HG02970 (cell line): ENCODE results near the gene MRTFB.
A peak's percentile ranks its signal among the peaks of the same experiment; 100 is the strongest.

ENCODE experiments used
- ATAC-seq: cut with Tn5 transposase; IDR thresholded peaks from one replicate; pipeline ENCODE4 v1.9.1; 2021; ENCODE audit warnings: mild to moderate bottlenecking, moderate library complexity, moderate number of reproducible peaks; ENCODE audit not compliant: unreplicated experiment, low FRiP score

The MRTFB gene

DNA sequence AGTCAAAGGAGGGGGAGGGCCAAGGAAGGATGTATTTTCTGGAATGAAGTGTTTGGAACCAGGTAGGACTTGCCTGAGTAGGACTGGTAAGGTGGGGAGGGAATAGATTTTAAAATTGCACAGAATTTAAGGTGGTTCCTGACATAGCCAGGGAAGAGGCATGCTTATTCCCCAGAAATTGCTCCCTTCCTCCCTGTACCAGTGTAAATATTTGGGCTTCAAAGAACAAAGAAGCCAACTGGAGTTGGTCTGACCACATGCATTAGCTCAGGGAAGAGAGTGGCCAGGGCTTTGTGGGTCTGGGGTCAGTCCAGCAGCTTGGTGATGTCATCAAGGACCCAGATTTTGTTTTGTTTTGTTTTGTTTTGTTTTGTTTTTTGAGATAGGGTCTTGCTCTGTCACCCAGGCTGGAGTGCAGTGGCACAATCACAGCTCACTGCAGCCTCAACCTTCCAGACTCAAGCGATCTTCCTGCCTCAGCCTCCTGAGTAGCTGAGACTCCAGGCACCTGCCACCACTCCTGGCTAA lies 9.3 kb upstream of the MRTFB start:
- no peak for ATAC-seq

DNA sequence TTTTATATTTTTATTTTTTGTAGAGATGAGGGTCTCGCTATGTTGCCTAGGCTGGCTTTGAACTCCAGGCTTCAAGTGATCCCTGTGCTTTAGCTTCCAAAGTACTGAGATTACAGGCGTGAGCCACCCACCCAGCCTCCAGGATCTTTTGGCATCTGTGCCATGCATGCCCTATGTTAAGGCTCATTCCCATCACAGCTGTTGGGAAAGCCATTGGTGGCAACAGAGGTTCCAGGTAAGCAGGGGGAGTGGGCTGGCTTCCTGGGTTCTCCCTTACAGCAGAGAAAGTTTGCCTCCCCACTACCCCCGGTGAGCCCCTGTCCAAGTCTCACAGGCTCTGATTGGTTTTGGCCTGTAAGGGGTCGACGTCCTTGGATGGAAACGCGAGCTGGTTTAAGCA lies 8.9 kb upstream of the MRTFB start:
- ATAC-seq: no peak

DNA sequence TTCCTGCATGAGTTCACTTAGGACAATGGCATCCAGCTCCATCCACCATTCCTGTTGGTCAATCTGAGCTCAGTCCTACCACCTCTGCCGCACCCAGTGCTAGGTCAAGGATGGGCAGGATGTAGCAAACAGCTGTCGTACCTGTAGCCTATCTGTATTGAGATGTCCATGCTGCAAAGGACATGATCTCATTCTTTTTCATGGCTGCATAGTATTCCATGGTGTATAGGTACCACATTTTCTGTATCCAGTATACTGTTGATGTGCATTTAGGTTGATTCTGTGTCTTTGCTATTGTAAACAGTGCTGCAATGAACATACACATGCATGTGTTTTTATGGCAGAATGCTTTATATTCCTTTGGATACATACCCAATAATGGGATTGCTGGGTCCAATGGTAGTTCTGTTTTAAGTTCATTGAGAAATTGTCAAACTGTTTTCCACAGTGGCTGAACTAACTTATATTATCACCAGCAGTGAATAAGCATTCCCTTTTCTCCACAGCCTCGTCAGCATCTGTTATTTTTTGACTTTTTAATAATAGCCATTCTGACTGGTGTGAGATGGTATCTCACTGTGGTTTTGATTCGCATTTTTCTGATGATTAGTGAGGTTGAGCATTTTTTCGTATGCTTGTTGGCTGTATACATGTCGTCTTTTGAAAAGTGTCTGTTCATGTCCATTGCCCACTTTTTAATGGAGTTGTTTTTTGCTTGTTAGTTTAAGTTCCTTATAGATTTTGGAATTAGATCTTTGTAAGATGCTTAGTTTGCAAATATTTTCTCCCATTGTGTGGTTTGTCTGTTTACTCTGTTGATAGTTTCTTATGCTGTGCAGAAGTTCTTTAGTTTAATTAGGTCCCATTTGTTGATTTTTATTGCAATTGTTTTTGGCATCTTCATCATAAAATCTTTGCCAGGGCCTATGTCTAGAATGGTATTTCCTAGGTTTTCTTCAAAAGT lies 7.2 kb upstream of the MRTFB start:
- ATAC-seq: no peak

DNA sequence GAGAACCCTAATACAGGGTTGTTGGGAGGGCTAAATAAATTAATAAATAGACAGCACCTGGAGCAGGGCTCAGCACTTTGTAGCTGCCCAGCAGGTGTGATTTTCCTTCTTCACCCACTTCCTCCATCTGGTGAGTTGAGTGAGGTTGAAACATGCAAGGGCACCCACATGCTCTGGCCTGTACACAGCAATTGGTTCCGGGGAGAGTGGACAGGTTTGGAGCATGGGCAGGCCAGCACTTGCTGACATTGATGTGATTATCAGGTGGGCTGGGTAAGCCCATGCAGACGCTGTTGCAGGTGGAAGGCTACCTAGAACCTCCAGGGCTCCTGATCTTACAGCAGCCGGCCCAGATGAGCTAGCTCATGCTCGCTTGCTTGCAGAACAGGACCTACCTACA lies 1.3 kb upstream of the MRTFB start:
- no peak for ATAC-seq

DNA sequence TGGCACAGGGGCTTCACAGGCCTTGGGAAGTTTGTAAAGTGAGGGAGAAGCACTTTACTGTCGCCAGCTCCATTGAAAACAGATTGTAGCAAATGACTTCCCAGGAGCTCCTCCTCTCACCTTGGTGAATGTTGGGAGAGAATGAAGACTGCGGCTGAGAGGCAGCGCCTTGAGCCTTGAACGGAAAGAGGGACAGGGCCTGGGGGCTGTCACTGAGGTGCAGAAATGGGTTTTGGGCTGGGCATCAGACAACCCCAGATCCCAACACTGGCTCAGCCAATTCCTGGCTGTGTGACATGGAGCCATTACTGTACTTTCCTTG lies 603 bp upstream of the MRTFB start:
- ATAC-seq: peak; percentile 7

DNA sequence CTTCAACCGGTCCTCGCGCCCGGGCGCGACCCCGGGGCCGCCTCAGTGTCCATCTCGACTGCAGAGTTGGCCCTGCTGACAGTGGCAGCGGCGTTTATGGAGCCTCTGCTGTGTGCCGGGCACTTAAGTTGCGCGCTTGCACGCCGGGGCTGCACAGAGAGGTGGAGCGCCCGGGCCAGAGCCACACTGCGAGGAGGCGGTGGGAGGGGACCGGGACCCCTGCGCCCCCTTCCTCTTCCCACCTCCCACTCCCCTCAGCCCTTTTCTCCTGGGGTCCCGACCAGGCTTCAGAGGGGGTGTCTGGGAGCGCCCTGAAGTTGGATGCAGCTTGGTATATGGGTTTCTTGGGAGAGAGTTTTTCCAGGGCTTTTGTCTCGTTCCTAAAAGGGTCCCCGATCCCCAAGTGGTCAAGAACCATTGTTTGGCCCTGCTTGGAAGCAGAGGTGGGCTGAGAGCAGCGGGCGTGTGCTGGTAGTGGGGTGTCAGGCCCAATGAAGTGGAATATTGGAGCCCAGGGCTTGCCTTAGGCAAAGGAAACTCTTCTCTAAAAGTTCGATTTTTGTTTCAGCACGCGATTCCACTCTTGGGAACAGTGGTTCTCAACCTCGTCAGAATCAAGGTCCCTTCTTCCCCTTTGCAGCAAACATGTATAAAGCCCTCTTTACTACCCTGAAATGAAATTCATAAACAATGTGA lies 605 bp downstream of the MRTFB start:
- peak; percentile 22 for ATAC-seq

DNA sequence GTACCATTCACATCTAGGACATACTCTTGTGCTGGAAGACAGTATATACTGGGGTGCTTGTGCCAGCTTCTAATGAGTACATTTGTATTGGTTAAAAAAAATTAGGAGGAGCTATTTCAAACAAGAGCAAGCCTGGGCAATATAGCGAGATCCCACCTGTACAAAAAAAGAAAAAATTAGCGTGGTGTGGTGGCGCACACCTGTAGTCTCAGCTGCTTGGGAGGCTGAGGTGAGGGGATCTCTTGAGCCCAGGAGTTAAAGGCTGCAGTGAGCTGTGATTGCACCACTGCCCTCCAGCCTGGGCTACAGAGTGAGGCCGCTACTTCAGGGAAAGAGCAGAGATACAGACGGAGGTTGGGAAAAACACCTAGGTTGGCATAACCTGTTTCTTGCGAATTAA lies 1.2 kb downstream of the MRTFB start:
- no peak for ATAC-seq

DNA sequence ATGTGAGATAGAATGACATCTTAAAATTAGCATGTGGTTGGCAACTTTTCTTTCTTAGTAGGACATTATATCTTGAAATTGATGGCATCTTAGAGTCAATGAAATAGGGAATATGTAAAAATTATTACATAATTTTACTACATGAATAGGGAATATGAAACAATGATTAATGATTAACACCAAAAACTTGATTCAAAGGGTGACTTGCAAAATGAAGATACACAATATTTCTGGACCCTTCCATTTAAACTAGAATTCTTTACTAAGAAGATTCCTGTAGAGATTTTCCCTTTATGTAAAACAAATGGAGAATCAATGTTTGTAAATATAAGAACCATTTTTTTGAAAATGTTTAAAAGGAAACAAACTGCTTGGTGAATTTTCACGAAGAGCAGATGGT lies 3.4 kb downstream of the MRTFB start:
- no peak for ATAC-seq

DNA sequence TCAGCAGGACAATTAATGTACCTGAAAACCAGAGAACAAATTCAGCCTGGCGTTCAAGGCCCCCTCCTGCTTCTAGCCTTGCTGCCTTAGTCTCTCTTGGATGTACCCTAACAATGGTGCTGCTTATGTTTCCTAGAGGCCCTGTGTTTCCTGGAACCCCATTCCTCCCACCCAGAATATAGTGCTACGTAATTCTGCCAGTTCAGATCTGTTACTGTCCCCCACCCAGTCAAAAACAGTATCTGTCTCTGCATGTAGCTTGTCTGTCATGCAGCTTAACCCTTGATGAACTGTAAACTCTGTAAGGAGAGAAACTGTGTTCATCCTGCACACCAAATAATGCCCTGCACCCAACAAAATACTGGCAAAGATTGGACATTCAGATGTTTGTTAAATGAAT lies 6.8 kb downstream of the MRTFB start:
- ATAC-seq: no peak

DNA sequence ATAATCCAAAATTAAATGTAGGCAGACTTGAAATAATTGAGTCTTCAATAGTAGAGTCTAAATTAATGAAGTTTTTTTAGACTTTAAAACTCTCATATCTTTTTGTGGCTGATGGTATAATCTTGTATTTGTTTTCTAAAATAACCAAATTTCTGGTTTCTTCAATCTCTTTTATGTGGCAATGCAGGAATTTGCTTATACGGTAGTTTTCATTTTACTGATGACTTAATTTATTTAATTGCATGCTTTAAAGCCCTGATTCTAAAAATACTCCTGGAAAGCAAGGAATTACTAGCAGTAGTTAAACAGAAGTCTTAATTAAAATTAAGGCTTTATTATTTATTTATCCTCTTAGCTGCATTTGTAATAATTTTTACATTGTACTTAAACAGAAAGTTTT lies 15.4 kb downstream of the MRTFB start:
- ATAC-seq: no peak

DNA sequence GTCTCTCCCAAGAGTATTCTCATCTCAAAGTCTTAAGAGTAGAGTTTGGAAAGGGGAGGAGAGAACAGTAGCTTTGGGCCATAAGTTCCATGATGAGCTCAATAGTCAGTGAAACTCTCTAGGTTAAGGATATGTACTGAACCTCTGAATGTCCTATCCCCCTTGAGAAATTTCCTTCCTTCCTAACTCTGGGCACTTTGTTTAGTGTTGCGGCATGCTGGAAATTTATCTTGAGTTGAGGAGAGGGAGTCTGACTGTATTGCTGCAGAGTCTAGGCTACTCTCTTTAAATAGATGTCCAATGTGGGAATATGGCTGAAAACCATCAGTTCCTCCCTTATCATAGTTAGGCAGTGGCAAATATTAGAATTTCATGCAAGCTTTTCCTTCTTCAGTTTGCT lies 16.1 kb downstream of the MRTFB start:
- no peak for ATAC-seq

DNA sequence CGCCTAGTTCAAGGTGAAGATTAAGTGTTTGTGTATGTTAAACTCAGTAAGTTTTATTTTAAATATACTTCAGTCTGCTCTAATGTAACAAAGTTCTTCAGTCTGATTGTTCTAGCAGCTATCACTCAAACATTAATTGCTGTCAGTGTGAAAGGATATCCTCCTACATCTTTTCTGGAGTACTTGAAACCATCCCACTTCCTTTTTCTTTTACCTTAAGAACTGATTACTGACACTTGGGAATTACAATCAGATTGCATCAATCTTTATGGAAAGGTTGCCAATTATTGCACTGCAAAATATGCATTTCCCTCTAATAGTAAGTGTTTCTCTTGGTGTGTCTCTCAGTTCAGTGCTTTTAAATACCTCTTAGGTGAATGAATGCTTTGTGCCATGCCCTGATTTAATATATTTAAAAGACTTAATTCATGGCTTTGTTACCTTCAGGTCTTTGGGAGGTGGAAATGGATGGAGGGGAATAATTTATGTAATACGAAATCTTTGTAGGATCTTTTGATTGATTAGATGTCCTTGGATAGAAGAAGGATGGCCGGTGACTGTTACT lies 16.6 kb downstream of the MRTFB start:
- ATAC-seq: no peak

DNA sequence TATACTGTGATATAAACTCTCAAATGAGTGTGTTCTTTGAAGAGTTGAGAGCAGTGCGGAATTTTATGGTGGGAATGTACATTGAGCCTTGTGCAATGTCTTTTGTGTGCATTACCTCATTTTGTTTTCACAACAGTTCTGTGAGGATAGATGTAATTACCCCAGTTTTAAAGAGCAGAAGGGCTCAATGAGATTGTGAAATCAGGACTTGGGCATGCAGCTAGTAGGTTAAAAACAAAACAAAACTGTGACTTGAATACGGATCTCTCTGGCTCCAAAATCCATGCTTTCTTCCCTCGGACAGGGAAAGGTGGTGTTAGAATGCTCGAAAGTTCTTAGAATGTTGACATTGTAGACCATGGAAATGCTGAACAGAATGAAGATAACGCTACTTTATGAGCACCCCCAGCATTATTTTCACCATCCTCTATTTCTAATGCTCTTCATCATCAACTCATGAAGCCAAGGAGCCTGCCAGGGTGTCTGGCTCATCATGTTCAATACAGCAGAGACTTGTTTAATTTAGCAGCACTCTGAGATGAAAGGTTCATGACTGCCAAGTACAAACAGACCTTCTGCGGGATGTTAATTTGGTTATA lies 17.1 kb downstream of the MRTFB start:
- no peak for ATAC-seq

DNA sequence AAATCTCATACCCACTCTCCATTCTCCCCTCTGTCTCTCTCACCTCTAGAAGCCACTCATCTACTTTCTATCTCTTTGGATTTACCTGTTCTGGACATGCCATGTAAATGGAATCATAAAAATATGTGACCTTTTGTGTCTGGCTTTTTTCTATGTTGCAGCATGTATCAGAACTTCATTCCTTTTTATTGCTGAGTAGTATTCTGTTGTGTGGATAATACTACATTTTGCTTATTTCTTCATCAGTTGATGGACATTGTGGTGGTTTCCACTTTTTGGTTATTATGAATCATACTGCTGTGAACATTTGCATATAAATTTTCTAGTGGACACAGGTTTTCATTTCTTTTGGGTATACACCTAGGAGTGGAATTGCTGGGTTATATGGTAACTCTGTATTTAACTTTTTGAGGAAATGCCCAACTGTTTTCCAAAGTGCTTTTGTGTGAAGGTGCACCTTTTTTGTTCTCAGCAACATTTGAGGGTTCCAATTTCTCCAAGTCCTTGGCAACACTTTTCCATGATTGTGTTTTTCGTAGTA lies 18.2 kb downstream of the MRTFB start:
- ATAC-seq: no peak

DNA sequence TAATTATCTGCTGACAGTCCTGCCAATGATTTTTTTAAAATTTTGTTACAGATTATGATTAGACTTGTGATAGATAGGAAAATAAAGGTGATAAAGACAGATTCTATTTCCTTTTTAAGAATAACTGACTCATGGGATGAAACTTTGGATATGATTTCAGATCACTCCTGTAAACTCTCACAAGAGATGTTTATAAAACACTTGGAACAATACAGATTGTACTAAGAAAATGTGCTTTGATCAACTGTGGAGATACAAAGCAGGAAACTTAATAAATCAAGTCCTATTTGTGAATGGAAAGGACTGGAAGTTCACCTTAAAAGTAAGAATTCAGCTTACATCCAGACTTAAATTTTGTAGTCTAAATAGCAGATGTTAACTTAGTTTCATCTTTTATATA lies 21.4 kb downstream of the MRTFB start:
- no peak for ATAC-seq

DNA sequence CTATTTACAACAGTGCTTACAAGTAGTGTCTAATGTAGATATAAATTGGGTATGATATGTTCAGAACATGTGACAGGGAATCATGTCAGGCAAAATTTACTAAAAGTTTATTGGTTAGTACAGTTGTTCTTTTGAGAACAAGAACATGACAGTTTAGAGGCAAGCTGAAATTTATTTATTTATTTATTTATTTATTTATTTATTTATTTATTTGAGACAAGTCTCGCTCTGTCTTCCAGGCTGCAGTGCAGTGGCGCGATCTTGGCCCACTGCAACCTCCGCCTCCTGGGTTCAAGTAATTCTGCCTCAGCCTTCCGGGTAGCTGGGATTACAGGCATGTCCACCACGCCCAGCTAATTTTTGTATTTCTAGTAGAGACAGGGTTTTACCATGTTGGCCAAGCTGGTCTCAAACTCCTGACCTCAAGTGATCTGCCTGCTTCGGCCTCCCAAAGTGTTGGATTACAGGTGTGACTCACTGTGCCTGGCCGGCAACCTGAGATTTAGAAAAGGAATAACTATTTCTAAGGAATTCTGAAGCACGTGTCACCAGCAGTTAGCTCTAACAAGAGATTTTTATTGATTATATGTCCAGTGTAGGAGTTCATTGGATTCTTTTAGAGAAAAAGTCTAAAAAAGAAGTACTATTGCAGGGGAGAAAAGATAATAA lies 24.9 kb downstream of the MRTFB start:
- ATAC-seq: no peak

DNA sequence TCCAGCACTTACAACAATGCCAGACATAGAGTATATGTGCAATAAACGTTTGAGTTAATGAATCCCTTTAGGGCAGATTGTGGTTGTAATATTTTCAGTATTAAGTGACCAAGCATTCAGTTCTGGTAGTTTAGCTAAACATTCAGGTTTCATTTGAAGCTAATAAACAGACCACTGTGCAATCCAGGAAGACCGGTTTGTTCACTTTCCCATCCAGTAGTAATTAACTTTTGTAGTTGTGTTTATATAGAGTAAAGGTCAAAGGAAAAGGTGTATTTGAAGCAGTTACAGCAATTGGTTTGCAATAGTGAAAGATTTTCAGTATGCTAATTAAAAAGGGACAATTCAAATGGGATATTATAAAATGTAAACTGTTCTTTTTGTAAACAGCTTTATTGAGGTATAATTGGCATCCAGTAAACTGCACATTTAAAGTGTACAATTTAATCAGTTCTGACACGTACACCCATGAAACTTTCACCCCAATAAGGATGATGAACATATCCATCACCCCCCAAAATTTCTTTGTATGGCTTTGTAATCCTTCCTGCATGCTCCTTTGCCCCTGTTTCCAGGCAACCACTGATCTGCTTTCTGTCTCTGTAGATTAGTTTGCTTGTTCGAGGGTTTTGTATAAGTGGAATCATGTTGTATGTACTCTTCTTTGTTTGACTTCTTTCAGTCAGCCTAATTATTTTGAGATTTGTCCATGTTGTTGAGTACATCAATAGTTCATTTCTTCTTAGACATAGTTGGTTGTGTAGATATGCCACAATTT lies 26.3 kb downstream of the MRTFB start:
- no peak for ATAC-seq

DNA sequence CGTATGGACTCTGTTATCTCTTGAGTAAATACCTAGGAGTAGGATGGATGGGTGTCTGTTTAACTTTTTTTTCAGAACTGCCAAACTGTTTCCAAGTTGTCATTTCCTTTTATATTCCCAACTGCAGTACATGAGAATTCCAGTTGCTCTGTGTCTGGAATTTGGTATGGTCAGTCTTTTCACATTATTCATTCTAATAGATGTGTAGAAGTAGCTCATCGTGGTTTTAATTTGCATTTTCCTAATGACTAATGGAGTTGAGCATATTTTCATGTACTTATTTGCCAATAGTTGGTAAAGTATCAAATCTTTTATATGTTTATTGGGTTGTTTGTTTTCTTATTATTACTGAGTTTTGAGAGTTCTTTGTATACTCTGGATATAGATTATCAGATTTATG lies 27.0 kb downstream of the MRTFB start:
- ATAC-seq: no peak

DNA sequence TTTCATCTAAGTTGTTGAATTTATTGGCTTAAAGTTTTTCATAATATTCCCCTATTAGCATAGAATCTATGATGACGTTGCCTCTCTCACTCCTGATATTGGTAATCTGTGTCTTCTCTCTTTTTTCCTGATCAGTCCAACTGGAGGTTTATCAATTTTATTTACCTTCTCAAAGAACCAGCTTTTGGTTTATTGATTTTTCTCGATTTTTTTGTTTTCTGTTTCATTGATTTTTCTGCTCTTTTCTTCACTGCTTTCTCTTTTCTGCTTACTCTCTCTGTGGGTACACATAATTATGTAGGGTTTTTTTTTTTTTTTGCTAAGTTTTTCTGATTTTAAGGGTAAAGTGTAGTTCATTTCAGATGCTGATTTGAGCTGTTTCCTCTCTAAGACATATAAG lies 29.7 kb downstream of the MRTFB start:
- ATAC-seq: no peak

DNA sequence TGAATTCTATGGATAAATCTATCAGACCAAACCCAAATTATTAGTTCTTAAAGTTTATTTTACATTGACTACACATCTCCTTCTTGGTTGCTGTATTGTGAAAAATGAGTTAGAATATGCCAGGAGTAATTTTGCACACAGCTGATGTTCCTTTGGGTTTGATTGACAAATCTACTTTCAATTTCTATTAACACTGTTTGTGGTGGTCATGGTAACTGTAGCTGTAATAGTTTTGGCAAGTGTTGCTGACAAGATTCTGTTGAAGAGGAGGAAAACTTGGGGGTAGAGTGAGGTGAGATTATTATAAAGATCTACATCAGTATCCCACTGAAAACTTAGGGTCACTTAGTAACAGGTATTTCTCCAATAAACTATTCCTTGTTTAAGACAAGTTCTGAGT lies 30.3 kb downstream of the MRTFB start:
- no peak for ATAC-seq
